ENCODE data around the gene CHST8. TPM values are rescaled to one million over a fixed set of nuclear protein-coding genes. Genes with fewer than 3 reads are reported as not detected.

CHST8 gene
- total and polyA plus RNA-seq, 2 of the 13 experiments (the other 11 are each of a cell fraction or from before 2014, with no cell fraction given) = not detected

GRCh38 chr19:33653684-33654083 is 31.9 kb downstream of the CHST8 start (continued):
- no peak for TF ChIP-seq ZHX2 (IDR thresholded peaks at IDR 0.05; ENCODE audit: low read depth)
- no peak for TF ChIP-seq ZHX2 (CRISPR knock-in tag; IDR thresholded peaks at IDR 0.05; ENCODE audit: borderline replicate concordance)
- no peak for TF ChIP-seq TEF (CRISPR knock-in tag; IDR thresholded peaks at IDR 0.05)
- TF ChIP-seq CC2D1A (CRISPR knock-in tag; IDR thresholded peaks at IDR 0.05) = no peak
- no peak for TF ChIP-seq SRY (CRISPR knock-in tag; IDR thresholded peaks at IDR 0.05)
- TF ChIP-seq ZNF441 (CRISPR knock-in tag; IDR thresholded peaks at IDR 0.05; ENCODE audit: borderline replicate concordance) = no peak
- TF ChIP-seq ZBTB39 (CRISPR knock-in tag; IDR thresholded peaks at IDR 0.05) = no peak
- TF ChIP-seq GLMP (CRISPR knock-in tag; IDR thresholded peaks at IDR 0.05; ENCODE audit: borderline replicate concordance) = no peak

Measured in HepG2 (cell line).